ENCODE measurements around the gene MACROD2.

The MACROD2 gene

GRCh38 chr20:16013631-16014030 lies 2018.3 kb downstream of the MACROD2 start:
- Histone ChIP-seq H3K9ac (ENCODE audit: low read length) (no peak overlapping the region), H3K9me3 (ENCODE audit: insufficient read depth, low read length) (no peaks in the 10 kb centered on the region), H2AFZ (ENCODE audit: low read depth, low read length, severe bottlenecking) (no peak overlapping the region), H3F3A (ENCODE audit: insufficient read depth) (no peaks in the 10 kb centered on the region), H3K27ac (ENCODE audit: low read depth, low read length) (no peak overlapping the region), H3K36me3 (ENCODE audit: low read length) (no peaks in the 10 kb centered on the region), H3K79me2 (ENCODE audit: insufficient read depth, low read length) (no peaks in the 10 kb centered on the region), H3K4me3 (ENCODE audit: insufficient read depth, low read length, poor library complexity, severe bottlenecking) (no peak overlapping the region), H3K4me2 (ENCODE audit: low read depth, low read length, poor library complexity, severe bottlenecking) (no peak overlapping the region), H4K20me1 (ENCODE audit: low read depth, low read length) (no peaks in the 10 kb centered on the region), H3K9me2 (replicated peaks; ENCODE audit: insufficient read depth, low read length) (no peaks in the 10 kb centered on the region), H3K27me3 (ENCODE audit: low read length) (no peaks in the 10 kb centered on the region)
- TF ChIP-seq EZH2phosphoT487 (conservative IDR thresholded peaks at IDR 0.05; ENCODE audit: low read length) = no peak
- TF ChIP-seq CTCF (IDR thresholded peaks at IDR 0.05; ENCODE audit: insufficient read depth, low read length, poor library complexity, severe bottlenecking) = no peak

- no peaks in the 10 kb centered on the region for H4K20me1 ChIP-seq (ENCODE audit: low read depth, low read length)
- H3K9me3 ChIP-seq (ENCODE audit: insufficient read depth, low read length) = no peaks in the 10 kb centered on the region
- no peaks in the 10 kb centered on the region for H3K9me2 ChIP-seq (replicated peaks; ENCODE audit: insufficient read depth, low read length)
- H3K27me3 ChIP-seq (ENCODE audit: low read length) = no peaks in the 10 kb centered on the region
- H3K27ac ChIP-seq (ENCODE audit: low read depth, low read length) = no peak overlapping the region
- H2AFZ ChIP-seq (ENCODE audit: low read depth, low read length, severe bottlenecking) = no peak overlapping the region
- H3F3A ChIP-seq (ENCODE audit: insufficient read depth) = no peaks in the 10 kb centered on the region
- no peaks in the 10 kb centered on the region for H3K79me2 ChIP-seq (ENCODE audit: insufficient read depth, low read length)
- H3K4me2 ChIP-seq (ENCODE audit: low read depth, low read length, poor library complexity, severe bottlenecking) = no peak overlapping the region
- H3K4me3 ChIP-seq (ENCODE audit: insufficient read depth, low read length, poor library complexity, severe bottlenecking) = no peak overlapping the region
- no peaks in the 10 kb centered on the region for H3K36me3 ChIP-seq (ENCODE audit: low read length)
- TF ChIP-seq EZH2phosphoT487 (conservative IDR thresholded peaks at IDR 0.05; ENCODE audit: low read length) (no peak), CTCF (IDR thresholded peaks at IDR 0.05; ENCODE audit: insufficient read depth, low read length, poor library complexity, severe bottlenecking) (no peak)
- H3K9ac ChIP-seq (ENCODE audit: low read length) = no peak overlapping the region
Measured at GRCh38 chr20:16014436-16014835, 2019.1 kb downstream of the MACROD2 start.

GRCh38 chr20:16017656-16018055 lies 2022.3 kb downstream of the MACROD2 start:
- no peak overlapping the region for H3K4me3 ChIP-seq (ENCODE audit: insufficient read depth, low read length, poor library complexity, severe bottlenecking)
- no peaks in the 10 kb centered on the region for H3K36me3 ChIP-seq (ENCODE audit: low read length)
- H3K9me3 ChIP-seq (ENCODE audit: insufficient read depth, low read length) = no peaks in the 10 kb centered on the region
- H3F3A ChIP-seq (ENCODE audit: insufficient read depth) = no peaks in the 10 kb centered on the region
- H3K79me2 ChIP-seq (ENCODE audit: insufficient read depth, low read length) = no peaks in the 10 kb centered on the region
- H3K27ac ChIP-seq (ENCODE audit: low read depth, low read length) = no peak overlapping the region
- H3K4me2 ChIP-seq (ENCODE audit: low read depth, low read length, poor library complexity, severe bottlenecking) = no peak overlapping the region
- H2AFZ ChIP-seq (ENCODE audit: low read depth, low read length, severe bottlenecking) = no peak overlapping the region
- H4K20me1 ChIP-seq (ENCODE audit: low read depth, low read length) = no peaks in the 10 kb centered on the region
- H3K9me2 ChIP-seq (replicated peaks; ENCODE audit: insufficient read depth, low read length) = no peaks in the 10 kb centered on the region
- no peaks in the 10 kb centered on the region for H3K27me3 ChIP-seq (ENCODE audit: low read length)
- TF ChIP-seq EZH2phosphoT487 (conservative IDR thresholded peaks at IDR 0.05; ENCODE audit: low read length) = no peak
- TF ChIP-seq CTCF (IDR thresholded peaks at IDR 0.05; ENCODE audit: insufficient read depth, low read length, poor library complexity, severe bottlenecking) = no peak
- H3K9ac ChIP-seq (ENCODE audit: low read length) = no peak overlapping the region
